ENCODE measurements around the gene PDE4D.
A peak's percentile ranks its signal among the peaks of the same experiment; 100 is the strongest.
"Not testable (repeated sequence)": the region's sequence is repeated elsewhere in the genome, so short reads cannot be mapped to it uniquely, and the experiment has no call there.

The PDE4D gene

GRCh38 chr5:59393585-59394420 is 499.7 kb downstream of the PDE4D start:
- DNase-seq = no peak

- DNase-seq = no peak
Measured at GRCh38 chr5:59391576-59391975, 501.9 kb downstream of the PDE4D start.

- no peak for DNase-seq
Measured at GRCh38 chr5:59390989-59391388, 502.5 kb downstream of the PDE4D start.

DNA sequence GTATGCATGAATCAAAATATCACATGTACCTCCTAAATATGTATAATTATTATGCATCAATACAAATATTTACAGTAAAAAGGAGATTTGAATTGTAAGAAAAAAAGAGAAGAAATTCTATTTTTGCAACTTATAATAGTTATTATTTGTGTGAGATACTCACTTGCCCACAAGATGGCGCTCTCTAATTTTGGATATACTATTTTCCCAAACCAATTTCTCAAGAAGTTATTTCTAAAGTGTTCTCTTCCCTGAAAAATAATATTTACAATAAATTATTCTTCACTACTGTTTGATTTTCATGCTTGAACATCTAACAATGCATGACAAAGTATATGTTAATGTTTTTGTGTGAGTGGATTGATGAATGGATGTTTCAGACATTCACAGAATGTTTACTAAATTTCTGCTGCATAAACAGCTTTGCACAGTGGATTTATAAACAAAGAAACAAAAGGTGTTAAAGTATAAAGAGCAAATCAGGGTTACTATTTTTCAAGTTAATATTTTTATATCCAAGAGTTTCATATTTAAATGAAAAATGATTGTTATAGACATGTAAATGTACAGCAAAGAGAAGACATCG is 503.4 kb downstream of the PDE4D start:
- DNase-seq = peak; percentile 22

DNA sequence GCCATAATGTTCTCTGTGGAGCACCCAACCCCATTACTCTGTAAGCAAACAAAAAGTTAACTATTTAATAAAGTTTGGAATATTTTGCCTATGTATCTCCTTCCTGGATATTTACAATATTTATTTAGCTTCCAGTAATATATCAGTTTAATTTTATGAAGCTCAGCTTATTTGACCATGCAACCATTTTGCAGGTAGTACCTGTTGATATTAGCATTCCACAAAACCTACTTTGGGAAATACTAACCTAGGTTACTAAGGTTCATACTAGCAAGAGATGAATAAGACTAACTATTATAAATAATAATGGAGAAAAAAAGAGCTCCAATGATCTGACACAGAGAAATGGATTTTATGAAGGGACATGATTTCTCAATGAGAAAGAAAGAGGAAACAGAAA is 506.4 kb downstream of the PDE4D start:
- DNase-seq = no peak

DNA sequence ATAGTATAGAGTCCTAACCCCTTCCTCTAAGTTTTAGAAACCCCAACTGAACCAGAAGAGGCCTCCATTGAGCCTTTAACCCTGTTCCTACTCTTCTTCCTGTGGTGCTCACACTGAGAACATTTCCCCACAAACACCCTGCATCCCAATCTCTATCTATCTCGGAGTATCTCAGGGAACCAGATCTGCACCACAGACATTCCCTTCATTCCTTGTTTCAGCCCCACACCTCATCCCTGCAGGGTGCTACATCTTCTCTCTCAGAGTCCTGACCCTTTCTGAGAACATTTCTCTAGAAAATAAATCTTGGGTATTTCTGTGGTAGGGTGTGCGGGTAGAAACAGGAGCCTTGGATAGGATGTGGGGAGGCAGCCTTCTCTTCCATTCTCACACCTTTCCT is 507.8 kb downstream of the PDE4D start:
- DNase-seq = no peak

- peak; percentile 80 for DNase-seq
Measured at GRCh38 chr5:59380350-59380951, 513.1 kb downstream of the PDE4D start.

- DNase-seq = not testable (repeated sequence)
Measured at GRCh38 chr5:59374036-59374435, 519.5 kb downstream of the PDE4D start.

GRCh38 chr5:59371525-59372127 is 521.9 kb downstream of the PDE4D start:
- DNase-seq = no peak

- DNase-seq = no peak
Measured at GRCh38 chr5:59368951-59369350, 524.6 kb downstream of the PDE4D start.

- peak; percentile 50 for DNase-seq
Measured at GRCh38 chr5:59367791-59368394, 525.6 kb downstream of the PDE4D start.

DNA sequence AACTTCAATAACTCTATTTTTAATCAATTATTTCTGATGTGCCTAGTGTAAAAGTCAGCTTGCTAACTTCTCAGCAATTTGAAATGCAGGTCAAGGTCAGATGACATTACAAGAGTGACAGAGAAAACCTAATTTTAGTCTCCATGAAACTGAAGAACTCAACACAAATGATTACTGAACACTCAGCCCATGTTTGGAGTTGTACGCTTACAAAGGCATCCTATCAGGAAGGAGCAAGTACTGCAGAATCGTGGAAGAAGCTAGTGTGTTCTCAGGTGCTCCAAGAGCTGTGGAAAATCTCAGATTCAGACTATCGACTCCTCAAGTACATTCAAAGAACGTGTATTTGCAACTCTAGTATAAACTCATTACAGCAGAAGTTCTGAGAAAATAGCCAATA is 526.7 kb downstream of the PDE4D start:
- DNase-seq = no peak

- no peak for DNase-seq
Measured at GRCh38 chr5:59362438-59362837, 531.1 kb downstream of the PDE4D start.

- DNase-seq = no peak
Measured at GRCh38 chr5:59361454-59361853, 532.1 kb downstream of the PDE4D start.

GRCh38 chr5:59360130-59360555 is 533.4 kb downstream of the PDE4D start:
- no peak for DNase-seq

- no peak for DNase-seq
Measured at GRCh38 chr5:59358005-59358861, 535.3 kb downstream of the PDE4D start.

DNA sequence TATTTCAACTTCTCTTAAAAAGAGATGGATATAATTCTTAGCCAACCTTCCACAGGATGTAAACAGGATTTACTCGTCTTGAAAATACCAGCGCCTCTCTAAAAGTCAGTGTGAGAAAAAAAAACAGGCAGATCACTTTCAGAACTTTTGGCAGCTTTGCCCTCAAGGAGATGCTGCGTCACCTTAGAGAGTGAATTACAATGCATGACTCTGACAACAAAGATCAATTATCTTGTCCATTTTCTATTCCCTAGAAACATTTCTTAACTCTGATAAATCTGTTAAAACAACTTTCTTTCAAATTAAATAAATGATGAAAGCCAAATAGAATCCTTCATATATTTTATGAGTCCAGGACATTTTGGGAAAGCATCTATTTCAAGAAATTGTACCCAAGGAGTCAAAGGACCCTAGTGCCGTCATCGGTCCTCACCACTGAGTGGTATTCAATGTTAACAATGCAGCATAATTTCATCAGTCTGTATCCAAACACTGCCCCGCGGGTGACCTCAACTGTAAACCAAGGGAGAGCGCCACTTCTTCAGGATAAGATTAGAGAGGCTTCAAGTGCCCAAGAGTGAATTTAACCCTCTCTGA is 536.0 kb downstream of the PDE4D start:
- DNase-seq = no peak

GRCh38 chr5:59356813-59357380 is 536.6 kb downstream of the PDE4D start:
- no peak for DNase-seq

DNA sequence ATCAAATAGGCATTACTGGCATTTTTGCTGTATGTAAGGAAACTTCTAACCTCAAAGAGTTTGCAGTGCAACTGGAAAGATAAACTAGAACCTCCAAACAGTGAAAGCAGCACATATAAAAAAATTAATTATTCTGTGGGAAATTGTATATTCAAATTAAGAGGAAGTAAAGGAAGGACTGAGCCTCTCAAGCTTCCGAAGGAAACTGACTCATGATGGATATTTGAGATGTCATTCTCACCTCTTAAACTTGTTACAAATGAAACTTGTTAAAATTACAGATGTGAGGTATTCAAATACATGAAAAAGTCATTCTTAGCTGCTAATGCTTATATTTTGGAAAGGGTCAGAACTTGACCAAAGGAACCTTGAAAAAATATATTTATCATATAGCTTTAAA is 538.7 kb downstream of the PDE4D start:
- no peak for DNase-seq

GRCh38 chr5:59354274-59354673 is 539.3 kb downstream of the PDE4D start:
- no peak for DNase-seq

GRCh38 chr5:59351076-59351794 is 542.3 kb downstream of the PDE4D start:
- DNase-seq = no peak
